DMS79 treated with DMSO at 0.1 percent for 48 hours (cell line): ENCODE measurements around the gene MACROD2.
"Not testable (repeated sequence)": the region's sequence is repeated elsewhere in the genome, so short reads cannot be mapped to it uniquely, and the experiment has no call there.

Experiments used
- DNase-seq: peaks from one replicate; lab custom pipeline; 2025; lab: John Stamatoyannopoulos, UW

Gene MACROD2

DNA sequence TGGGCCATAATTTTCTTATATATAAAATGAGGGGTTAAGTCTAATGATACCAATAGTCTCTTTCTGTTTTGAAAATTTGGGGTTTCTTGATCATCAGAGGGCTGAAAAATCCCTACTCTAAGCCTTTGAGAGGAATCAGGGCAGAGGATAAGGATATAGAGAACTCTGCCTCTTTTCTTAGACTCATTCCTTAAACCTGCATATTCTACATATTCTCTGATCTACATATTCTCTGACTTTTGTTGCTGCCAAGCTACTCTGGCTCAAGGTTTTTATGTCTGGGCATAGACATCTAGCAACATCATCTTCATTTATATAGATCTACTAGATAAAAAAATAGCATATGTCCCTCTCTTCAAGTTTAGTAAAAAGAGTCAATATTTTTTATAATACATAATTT lies 270.9 kb downstream of the MACROD2 start:
- no peak for DNase-seq

GRCh38 chr20:14270751-14271150 lies 275.4 kb downstream of the MACROD2 start:
- DNase-seq, result not testable (repeated sequence)

DNA sequence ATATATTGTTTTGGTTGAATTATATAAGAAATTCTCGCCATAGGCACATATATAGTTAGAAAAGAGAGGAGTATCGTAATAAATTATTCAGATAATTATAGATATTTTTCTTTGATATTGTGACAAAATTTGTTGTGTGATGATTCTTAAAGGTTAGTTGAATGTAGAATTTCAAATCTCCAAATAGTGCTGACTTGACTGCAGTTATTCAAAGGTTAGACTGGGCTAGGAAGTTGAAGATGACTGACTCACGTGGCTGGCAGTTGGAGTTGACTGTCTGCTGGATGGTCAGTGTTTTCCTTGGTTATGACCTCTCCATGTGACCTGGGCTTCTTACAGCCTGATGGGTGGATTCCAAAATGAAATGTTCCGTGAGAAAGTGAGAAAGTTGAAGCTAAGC lies 286.8 kb downstream of the MACROD2 start:
- no peak for DNase-seq

GRCh38 chr20:14284443-14284842 lies 289.1 kb downstream of the MACROD2 start:
- DNase-seq, result no peak

DNA sequence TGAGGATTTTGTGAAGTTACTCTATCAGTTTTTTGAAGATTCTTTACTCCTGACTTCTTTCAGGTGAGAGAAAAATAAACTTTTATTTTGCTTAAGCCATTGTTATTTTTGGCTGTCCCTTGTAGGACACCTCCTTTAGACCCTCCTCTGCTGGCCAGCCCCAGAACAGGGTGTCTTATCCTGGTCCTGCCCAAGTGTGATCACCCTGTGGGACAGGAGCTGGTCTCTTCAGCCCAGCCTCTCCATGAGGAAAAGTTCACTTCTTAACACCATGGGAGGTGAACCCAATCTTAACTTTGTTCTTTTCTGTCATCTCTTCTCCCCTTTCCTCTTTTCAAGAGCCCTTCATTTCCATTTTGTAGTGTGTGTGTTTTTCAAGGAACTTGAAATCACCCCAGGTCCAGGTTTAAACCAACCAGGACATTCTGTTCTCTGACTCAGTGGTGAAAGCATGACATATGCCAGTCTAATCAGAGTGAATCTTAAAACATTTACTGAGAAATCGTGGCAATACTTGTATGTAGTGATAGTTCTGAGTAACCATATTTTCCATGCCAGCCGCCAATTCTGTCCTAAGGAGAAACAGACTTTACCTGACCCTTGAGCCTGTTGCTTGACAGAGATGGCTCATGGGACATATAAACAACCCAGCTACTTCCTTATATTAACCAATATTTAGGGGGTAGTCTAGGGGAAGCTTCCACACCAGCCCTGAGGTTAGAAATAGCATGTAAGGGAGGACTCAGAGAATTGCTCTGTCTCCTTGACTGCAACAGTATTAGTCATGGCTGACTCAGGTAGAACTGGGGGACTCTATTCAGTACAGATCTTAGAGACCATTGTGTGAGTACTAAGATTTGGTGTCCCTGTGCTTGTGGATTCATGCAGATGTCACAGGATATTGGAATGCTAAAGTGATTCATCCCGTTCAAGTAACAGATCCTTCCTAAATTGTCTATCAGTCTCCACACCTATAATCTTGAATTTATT lies 293.3 kb downstream of the MACROD2 start:
- no peak for DNase-seq

DNA sequence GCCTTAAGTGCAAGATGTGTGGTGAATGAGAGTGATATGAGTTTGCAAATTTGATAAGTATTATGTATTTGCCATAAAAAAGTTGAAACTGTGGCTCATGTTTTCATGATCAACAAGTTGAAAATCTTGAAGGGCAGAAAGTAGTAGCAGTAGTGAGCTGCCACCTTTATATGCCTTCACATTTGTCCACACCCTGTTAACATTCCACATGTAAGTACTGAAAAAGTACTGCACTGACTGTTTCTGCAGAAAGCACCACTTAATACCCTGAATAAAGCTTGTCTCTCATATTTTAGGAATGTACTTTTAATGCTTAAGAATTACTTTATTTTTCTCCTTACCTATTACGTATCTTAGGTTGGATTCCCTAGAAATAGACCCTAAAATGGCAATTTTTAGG lies 296.2 kb downstream of the MACROD2 start:
- no peak for DNase-seq

DNA sequence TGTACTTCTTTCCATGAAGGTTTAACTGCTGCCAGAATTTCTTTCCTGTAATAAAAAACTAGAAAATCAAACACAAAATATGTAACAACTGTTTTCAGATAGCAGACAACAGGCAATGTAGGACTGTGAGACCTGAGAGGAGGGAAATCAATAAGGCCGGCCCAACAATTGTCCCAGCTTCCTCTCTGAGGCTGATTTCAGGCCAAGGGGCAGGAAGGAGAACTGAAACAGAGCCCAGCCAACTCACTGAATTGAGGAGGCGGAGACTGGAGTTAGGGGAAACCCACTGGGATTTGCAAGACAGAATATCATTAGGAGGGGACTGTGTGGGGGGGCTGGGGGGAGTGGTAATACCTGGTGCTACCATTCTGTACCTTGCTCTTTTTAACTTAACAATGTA lies 299.9 kb downstream of the MACROD2 start:
- no peak for DNase-seq

DNA sequence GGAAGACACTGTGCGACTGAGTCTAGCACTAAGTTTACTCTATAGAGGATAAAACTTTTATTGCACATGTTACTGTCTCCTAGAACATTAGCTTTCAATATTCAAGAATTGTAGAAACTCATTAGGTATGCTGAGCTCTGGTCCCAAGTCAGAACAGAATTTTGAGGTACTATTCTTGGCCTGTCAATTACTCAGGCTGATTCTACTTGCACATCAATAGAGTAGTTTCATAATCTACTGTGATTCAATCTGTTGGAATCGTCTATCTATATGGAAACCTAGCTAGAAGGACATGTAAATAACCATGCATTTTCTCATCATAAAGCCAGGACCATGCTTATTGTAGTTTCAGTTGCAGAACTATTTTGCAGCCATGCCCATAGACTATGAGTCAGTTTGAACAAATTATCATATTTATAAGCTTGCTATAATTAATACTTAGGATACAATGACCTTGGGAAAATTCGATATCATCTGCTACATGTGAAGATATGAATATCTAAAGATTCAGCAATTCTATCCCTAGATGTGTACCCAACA lies 300.5 kb downstream of the MACROD2 start:
- no peak for DNase-seq

- no peak for DNase-seq
Observed at GRCh38 chr20:14299831-14300230, 304.5 kb downstream of the MACROD2 start.

GRCh38 chr20:14303106-14303505 lies 307.8 kb downstream of the MACROD2 start:
- DNase-seq, result no peak

DNA sequence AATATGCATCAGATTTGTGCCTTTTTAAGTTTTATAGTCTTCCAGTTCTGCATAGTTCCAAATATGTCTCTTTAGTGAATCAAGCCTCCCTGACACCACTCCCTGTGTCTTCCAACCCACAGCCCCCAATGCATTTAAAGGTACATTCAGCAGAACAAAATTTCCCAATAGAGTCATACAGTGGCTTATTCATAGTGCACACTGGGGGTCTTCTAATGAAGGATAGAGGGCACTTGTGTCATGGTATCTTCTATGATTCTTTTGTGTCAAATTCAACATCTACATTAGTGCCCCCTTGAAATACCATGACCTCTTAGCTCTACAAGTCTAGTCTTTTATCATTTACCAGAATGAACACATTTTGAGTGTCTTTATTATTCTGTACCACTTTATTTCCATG lies 308.3 kb downstream of the MACROD2 start:
- no peak for DNase-seq

DNA sequence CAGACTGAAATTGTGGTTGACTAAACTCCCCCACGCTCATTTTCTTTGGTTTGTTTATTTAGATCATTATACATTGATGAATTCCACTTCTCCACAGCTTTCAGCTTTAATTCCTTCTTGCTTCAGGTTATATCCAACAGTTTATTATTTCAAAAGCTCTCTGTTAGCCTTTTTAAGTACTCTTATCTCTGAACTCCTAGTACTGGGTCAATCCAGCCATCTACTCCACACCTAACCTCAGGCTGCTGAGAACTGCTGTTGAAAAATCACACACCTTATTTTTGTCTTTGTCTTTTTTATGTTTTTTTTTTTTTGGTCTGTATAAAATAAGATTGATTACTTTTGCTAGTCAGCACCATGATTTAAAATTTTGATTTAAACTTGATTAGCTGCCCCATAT lies 309.2 kb downstream of the MACROD2 start:
- DNase-seq, result no peak

DNA sequence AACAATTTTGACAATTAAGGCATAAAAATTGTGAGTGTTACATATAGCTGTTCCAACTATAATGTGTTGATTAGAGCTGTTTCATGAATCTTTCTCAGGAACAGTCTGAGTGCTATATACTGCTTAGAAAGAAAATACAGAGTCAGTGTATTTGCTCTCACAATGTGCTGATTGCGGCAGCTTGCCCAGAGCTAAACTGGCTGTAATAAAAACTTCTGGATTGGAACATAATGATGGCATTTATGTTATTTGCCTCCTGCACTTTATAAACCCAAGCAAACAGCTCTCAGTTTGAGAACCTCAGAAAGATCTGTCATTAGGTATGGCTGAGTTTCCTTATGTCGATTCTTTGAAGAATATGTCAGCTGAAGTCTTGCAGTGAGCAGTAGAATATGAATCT lies 312.6 kb downstream of the MACROD2 start:
- DNase-seq, result no peak

- DNase-seq, result no peak
Observed at GRCh38 chr20:14310977-14311627, 315.8 kb downstream of the MACROD2 start.

DNA sequence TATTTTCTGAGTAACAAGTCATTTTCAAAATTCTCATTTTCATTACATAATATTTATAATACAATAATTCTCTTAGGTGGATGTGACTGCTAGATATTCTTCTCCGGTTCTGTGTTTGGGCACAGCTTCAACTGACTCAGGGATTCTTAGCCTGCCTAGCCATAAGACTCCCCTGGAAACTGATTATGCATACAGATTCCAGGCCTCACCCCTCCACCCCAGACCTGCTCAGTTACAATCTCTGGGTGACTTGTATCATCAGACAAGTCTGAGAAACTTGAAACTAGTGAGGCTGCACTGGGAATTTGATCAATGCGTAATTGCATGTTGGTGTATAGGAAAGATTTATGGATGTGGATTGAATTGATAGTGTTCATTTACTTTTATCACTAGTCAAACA lies 316.7 kb downstream of the MACROD2 start:
- no peak for DNase-seq

GRCh38 chr20:14313341-14314020 lies 318.2 kb downstream of the MACROD2 start:
- DNase-seq, result no peak

GRCh38 chr20:14319704-14320103 lies 324.4 kb downstream of the MACROD2 start:
- no peak for DNase-seq

- no peak for DNase-seq
Observed at GRCh38 chr20:14331646-14332045, 336.3 kb downstream of the MACROD2 start.

GRCh38 chr20:14332866-14333265 lies 337.6 kb downstream of the MACROD2 start:
- no peak for DNase-seq

- DNase-seq, result no peak
Observed at GRCh38 chr20:14333721-14334120, 338.4 kb downstream of the MACROD2 start.

GRCh38 chr20:14334306-14334930 lies 339.1 kb downstream of the MACROD2 start:
- no peak for DNase-seq

- no peak for DNase-seq
Observed at GRCh38 chr20:14335052-14335451, 339.7 kb downstream of the MACROD2 start.
